OCI-LY7 (cell line): Measurements from ENCODE around the gene MFAP2. TPM values are rescaled to one million over a fixed set of nuclear protein-coding genes. Genes with fewer than 3 reads are reported as not detected.

Source experiments
- BruUV-seq: library from RNA; stranded (reverse); fragments of 400-500 nt; replicated peaks from 2 replicates; lab custom pipeline; 2021; lab: Mats Ljungman, UMichigan
- CTCF ChIA-PET: fragments of 300-600 bp; sonication (Branson Sonifier 250); formaldehyde crosslinking; loops from one replicate; lab custom pipeline; 2022; ENCODE audit warnings: antibody characterized with exemption; ENCODE audit not compliant: unreplicated experiment; lab: Charles Lee
- POLR2A ChIA-PET: fragments of 300-600 bp; sonication (Branson Sonifier 250); formaldehyde crosslinking; loops from one replicate; lab custom pipeline; 2022; ENCODE audit warnings: antibody characterized with exemption; lab: Charles Lee
- DNase-seq: peaks from one replicate; pipeline ENCODE4 v3.0.0-alpha.2; 2015; ENCODE audit warnings: low spot score
- H2AFZ ChIP-seq: fragments of 200-600 bp; sonication (generic), shearing (Covaris generic); 2 replicates; pipeline ENCODE4 v1.6.1; 2014; ENCODE audit warnings: mild to moderate bottlenecking, antibody characterized with exemption, low read length, moderate library complexity
- H3K27ac ChIP-seq: fragments of 200-600 bp; sonication (generic); 2 replicates; pipeline ENCODE4 v1.5.1; 2014; ENCODE audit warnings: mixed run types, low read depth, mild to moderate bottlenecking, moderate library complexity, low read length, inconsistent platforms; ENCODE audit not compliant: poor library complexity, severe bottlenecking
- H3K36me3 ChIP-seq: fragments of 200-600 bp; sonication (generic); 2 replicates; pipeline ENCODE4 v1.6.1; 2014; ENCODE audit warnings: mild to moderate bottlenecking, antibody characterized with exemption, low read length, moderate library complexity, mixed read lengths; ENCODE audit not compliant: insufficient read depth
- H3K4me1 ChIP-seq: fragments of 200-600 bp; sonication (generic); 2 replicates; pipeline ENCODE4 v1.5.1; 2014; ENCODE audit warnings: mild to moderate bottlenecking, low read length; ENCODE audit not compliant: insufficient read depth, poor library complexity, severe bottlenecking
- H3K4me2 ChIP-seq: fragments of 200-600 bp; sonication (generic); 2 replicates; pipeline ENCODE4 v1.6.1; 2014; ENCODE audit warnings: mild to moderate bottlenecking, low read length
- H3K4me3 ChIP-seq: fragments of 200-600 bp; sonication (generic); 2 replicates; pipeline ENCODE4 v1.5.1; 2014; ENCODE audit warnings: mild to moderate bottlenecking, low read depth, low read length; ENCODE audit not compliant: poor library complexity, severe bottlenecking
- H3K79me2 ChIP-seq: fragments of 200-600 bp; sonication (generic); 2 replicates; pipeline ENCODE4 v1.6.1; 2016; ENCODE audit warnings: low read depth, mild to moderate bottlenecking, low read length, moderate library complexity, mixed read lengths; ENCODE audit not compliant: insufficient read depth
- H3K9me2 ChIP-seq: fragments of 200-600 bp; sonication (generic); 2 replicates; pipeline ENCODE4 v1.6.1; 2016; ENCODE audit warnings: mild to moderate bottlenecking, low read length, mixed read lengths; ENCODE audit not compliant: insufficient read depth
- H3K9me3 ChIP-seq: fragments of 200-600 bp; sonication (generic); 2 replicates; pipeline ENCODE4 v1.6.1; 2014; ENCODE audit warnings: mild to moderate bottlenecking, mixed run types, low read length, mixed read lengths
- H4K20me1 ChIP-seq: fragments of 200-600 bp; sonication (generic); 2 replicates; pipeline ENCODE4 v1.6.1; 2014; ENCODE audit warnings: mild to moderate bottlenecking, antibody characterized with exemption, low read length, moderate library complexity, mixed read lengths; ENCODE audit not compliant: insufficient read depth
- CTCF ChIP-seq: fragments of 200-600 bp; sonication (generic); conservative IDR thresholded peaks from 2 replicates; pipeline ENCODE4 v1.5.1; 2014; ENCODE audit warnings: mild to moderate bottlenecking, antibody characterized with exemption, low read length, moderate library complexity, mixed read lengths
- EZH2phosphoT487 ChIP-seq: fragments of 200-600 bp; sonication (generic); IDR thresholded peaks from 2 replicates; pipeline ENCODE4 v1.6.1; 2018; ENCODE audit warnings: low read depth, borderline replicate concordance, mild to moderate bottlenecking, mixed run types, antibody characterized with exemption, low read length, moderate library complexity, mixed read lengths
- intact Hi-C: fragments of 100-400 bp; cut with micrococcal nuclease; formaldehyde crosslinking; loops from one replicate; pipeline ENCODE4 v1.10.0; 2022; ENCODE audit not compliant: unreplicated experiment
- total RNA-seq, 2 experiments: library from RNA; depleted of rRNA in 1 of 2; stranded (reverse); fragments of >200 nt in 1 of 2; shearing (Covaris generic) in 1 of 2; gene quantifications; 2 replicates each; pipeline ENCODE4 v1.2.3, GENCODE V29; 2014 to 2022

Gene MFAP2
- total RNA-seq, 2 experiments from 2014 or later = not detected

GRCh38 chr1:16992102-16992501 is 11.7 kb upstream of the MFAP2 start:
- H3K36me3 ChIP-seq = 0 out of 2 replicates have a peak, but pooled peaks cover 9% of the 10 kb centered on the region
- TF ChIP-seq CTCF (no peak), EZH2phosphoT487 (no peak)
- CTCF ChIA-PET = no interaction called here
- H3K4me1 ChIP-seq = no peaks in the 10 kb centered on the region
- H3K4me2 ChIP-seq = no peak overlapping the region
- POLR2A ChIA-PET = no interaction called here
- DNase-seq = no peak
- H4K20me1 ChIP-seq = no peaks in the 10 kb centered on the region
- H3K9me3 ChIP-seq = no peaks in the 10 kb centered on the region
- intact Hi-C loops = no loop called here
- no peaks in the 10 kb centered on the region for H3K79me2 ChIP-seq
- BruUV-seq = no TSS peak
- no peak overlapping the region for H2AFZ ChIP-seq
- no peak overlapping the region for H3K27ac ChIP-seq
- no peak overlapping the region for H3K4me3 ChIP-seq
- H3K9me2 ChIP-seq = no peaks in the 10 kb centered on the region

- no peak for TF ChIP-seq CTCF
- no peak for TF ChIP-seq EZH2phosphoT487
- Histone ChIP-seq H3K4me2 (no peak overlapping the region), H3K9me3 (no peaks in the 10 kb centered on the region), H3K79me2 (no peaks in the 10 kb centered on the region), H3K36me3 (0 out of 2 replicates have a peak, but pooled peaks cover 11% of the 10 kb centered on the region), H3K9me2 (no peaks in the 10 kb centered on the region), H3K27ac (no peak overlapping the region), H3K4me1 (no peaks in the 10 kb centered on the region), H2AFZ (no peak overlapping the region), H4K20me1 (no peaks in the 10 kb centered on the region), H3K4me3 (no peak overlapping the region)
- BruUV-seq = no TSS peak
- POLR2A ChIA-PET = no interaction called here
- CTCF ChIA-PET = no interaction called here
- no peak for DNase-seq
- intact Hi-C loops = no loop called here
These were observed 11.2 kb upstream of the MFAP2 start for GRCh38 chr1:16991571-16991970.

- H3K36me3 ChIP-seq = 0 out of 2 replicates have a peak, but pooled peaks cover 5% of the 10 kb centered on the region
- no peak for DNase-seq
- H3K4me1 ChIP-seq = no peaks in the 10 kb centered on the region
- ChIA-PET CTCF (no interaction called here), POLR2A (no interaction called here)
- TF ChIP-seq CTCF (no peak), EZH2phosphoT487 (no peak)
- no peak overlapping the region for H3K4me3 ChIP-seq
- H3K79me2 ChIP-seq = no peaks in the 10 kb centered on the region
- BruUV-seq = no TSS peak
- intact Hi-C loops = no loop called here
- H3K9me2 ChIP-seq = no peaks in the 10 kb centered on the region
- no peaks in the 10 kb centered on the region for H4K20me1 ChIP-seq
- no peaks in the 10 kb centered on the region for H3K9me3 ChIP-seq
- no peak overlapping the region for H2AFZ ChIP-seq
- no peak overlapping the region for H3K27ac ChIP-seq
- no peak overlapping the region for H3K4me2 ChIP-seq
These were observed 9.4 kb upstream of the MFAP2 start for GRCh38 chr1:16989676-16990391.
